HuH-7 (cell line): ENCODE measurements around the gene RBP3.

Experiments
- DNase-seq: peaks from one replicate; pipeline ENCODE4 v3.0.0; 2011; ENCODE audit warnings: low spot score

RBP3 gene

DNA sequence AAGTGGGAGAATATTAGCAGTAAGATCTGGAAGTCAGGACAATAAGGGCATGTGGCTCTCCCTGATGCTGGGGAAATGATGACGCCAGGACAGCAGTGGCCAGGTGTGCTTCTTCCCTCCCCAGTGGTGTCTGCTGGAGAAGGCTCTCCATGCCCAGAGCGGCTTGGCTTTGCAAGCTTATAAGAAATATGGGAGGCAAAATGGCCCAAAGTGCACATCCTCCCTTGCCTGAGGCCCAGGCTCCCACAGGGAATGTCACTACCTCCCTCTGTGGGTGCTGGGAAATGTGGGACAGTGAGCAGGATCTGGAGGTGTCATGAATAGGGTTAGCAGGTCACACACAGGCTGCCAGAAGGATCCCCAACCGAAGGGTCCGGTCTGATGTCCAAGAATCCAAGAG lies 53.0 kb downstream of the RBP3 start:
- DNase-seq: no peak

GRCh38 chr10:47401874-47402640 lies 53.9 kb downstream of the RBP3 start:
- DNase-seq: no peak

GRCh38 chr10:47402641-47403301 lies 54.6 kb downstream of the RBP3 start:
- no peak for DNase-seq

DNA sequence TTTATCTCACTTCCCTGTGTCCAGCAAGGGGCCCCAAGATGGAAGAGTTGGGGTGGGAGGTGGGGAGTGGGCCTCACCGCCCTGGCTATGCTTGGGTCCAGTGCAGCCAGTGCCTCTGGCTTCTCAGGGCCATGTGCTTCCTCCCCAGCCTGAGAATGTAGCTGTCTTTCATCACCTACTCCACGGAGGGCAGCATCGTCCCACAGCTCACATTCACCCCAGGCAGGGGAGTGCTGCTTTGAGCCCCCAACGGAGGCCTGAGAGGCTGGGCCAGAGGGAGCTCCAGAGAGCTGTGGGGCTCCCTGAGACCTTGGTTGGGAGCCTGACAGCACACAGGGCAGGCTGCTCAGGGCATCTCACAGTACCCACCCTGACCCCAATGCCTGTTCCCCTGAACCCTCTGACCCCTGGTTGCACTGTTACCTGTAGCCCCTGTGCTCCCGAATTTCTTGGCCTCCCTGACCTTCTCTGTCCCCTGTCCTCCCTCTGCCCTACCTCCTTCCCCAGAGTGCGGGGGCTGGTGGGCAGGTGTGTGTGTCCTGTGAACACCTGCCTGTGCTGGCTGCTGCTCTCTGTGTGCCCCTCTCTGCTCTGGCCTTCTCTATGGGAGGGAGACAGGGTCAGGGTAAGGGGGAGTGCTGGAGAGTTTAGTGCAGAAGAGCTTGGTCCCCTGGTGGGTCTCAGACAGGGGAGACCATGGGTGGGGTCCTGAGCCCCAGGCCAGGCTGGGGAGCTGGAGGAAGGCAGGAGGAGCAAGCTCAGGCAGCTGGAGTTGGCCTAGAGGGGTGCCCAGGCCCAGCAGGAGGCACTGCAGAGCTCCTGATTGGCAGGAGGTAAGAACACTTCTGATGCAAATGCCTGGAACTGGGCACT lies 55.5 kb downstream of the RBP3 start:
- no peak for DNase-seq

- no peak for DNase-seq
Observed at GRCh38 chr10:47404446-47404845, 56.3 kb downstream of the RBP3 start.

- no peak for DNase-seq
Observed at GRCh38 chr10:47404937-47405336, 56.8 kb downstream of the RBP3 start.

DNA sequence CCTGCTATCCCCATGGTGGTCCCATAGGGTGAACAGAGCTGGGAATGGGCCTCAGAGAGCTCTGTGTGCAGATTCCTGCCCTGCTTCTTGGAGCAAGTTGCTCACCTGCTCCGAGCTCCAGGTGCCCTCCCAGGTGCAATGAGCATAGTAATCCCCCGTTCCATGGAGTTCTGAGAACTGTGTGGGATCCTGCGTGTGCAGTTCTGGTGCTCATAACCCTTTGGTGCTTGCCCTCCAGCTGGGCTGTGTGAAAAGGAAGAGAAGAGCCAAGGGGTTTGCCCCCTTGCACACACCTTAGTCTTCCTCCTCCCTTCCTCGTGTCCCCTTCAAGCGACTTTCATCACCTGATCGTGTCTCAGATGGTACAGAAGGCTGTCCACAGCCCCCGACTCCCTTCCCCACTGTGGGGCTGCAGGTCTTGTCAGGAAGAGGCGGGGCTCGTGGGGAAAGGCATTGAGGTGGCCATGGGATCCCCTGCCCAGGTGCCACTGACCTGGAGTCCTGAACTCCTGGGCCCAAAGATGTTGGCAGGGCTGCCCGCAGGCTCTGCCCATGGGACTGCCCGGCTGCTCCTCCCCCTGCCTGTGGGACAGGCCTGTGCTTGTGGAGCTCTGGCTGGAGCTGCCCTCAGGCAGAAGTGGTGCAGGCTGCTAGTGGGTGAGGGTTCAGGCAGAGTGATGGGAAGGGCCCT lies 57.8 kb downstream of the RBP3 start:
- DNase-seq: no peak

DNA sequence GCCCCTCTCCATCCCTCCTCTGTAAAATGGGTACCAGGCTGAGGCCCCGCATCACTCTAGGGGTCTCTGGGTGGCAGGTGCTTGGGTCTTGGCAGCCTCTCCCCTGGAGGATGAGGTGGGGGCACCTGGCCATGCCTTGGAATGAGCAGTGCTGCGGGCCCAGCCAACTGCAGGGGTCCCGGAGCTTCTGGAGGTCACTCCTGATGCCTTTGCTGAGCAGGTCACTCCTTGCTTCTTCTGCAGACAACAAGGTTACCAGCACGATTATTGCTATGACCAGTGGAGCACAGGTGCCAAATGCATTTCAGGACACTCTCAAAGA lies 58.3 kb downstream of the RBP3 start:
- no peak for DNase-seq

DNA sequence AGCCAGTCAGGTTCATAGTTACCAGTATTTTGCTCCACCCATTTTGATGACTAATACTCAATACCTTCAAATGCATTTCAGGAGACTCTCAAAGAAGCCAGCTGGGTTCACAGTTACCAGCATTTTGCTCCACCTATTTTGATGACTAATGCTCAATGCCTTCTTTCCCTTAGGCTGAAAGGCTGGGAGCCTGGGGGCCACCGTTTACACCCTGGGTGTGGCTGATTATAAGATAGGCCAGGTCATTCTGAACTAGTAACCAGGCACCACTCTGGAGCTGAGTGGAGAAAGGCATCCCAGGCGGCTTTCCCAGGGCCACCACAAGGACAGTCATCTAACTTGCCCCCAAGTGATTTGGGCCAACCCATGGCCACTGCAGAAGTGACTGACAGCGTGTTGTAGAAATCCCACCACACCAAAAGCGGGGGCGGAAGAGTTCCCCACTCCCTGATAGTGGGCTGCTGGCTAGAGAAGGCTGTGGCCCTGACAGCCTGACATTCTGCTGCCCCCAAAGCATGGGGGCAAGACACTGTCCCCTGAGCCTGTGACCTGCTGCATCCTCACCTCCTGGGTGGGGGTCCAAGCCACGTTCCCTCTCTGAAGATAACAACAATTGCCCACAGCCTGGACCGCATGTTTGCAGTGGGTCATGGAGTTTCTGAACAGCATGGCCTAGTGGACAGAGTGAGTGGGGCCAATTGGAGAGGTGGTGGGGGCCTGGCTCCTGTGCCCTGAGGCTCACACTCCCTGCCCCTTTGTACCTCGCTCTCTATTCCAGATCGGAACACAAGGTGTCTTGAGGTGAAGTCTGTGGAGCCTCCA lies 58.9 kb downstream of the RBP3 start:
- no peak for DNase-seq
